Gastrocnemius medialis (tissue), 4 donors: ENCODE results near the gene SYCP2. TPM values are rescaled to one million over a fixed set of nuclear protein-coding genes. Genes with fewer than 3 reads are reported as not detected.
"Not testable (repeated sequence)": the region's sequence is repeated elsewhere in the genome, so short reads cannot be mapped to it uniquely, and the experiment has no call there.

Experiments
- ATAC-seq, 2 donors: fragments of 150-250 bp; one replicate each; pipeline ENCODE4 v1.9.1; 2016
- DNase-seq, 2 donors: peaks; one replicate each; pipeline ENCODE4 v3.0.0-alpha.2; 2019
- H3K27ac ChIP-seq, 4 donors: fragments of 200-600 bp; sonication (generic); 1 replicate in 1 of 4; 2 replicates in 3 of 4; pipeline ENCODE4 v1.5.1; 2016 to 2018; ENCODE audit warnings: mild to moderate bottlenecking in 2 of 4, moderate library complexity in 1 of 4
- H3K27me3 ChIP-seq, 3 donors: fragments of 200-600 bp; sonication (generic) in 2 of 3; 1 replicate in 1 of 3; 2 replicates in 2 of 3; pipeline versions ENCODE4 v1.5.1 to v1.6.0; 2016 to 2019; ENCODE audit warnings: mild to moderate bottlenecking in 1 of 3, moderate library complexity in 1 of 3
- H3K36me3 ChIP-seq, 2 donors: fragments of 200-600 bp; sonication (generic) in 1 of 2; one replicate each; pipeline ENCODE4 v1.5.1; 2017 to 2018
- H3K4me1 ChIP-seq, 2 donors: fragments of 200-600 bp; sonication (generic) in 1 of 2; one replicate each; pipeline ENCODE4 v1.5.1; 2016 to 2017; ENCODE audit warnings: mild to moderate bottlenecking in 2 of 2
- H3K4me3 ChIP-seq, 4 donors: fragments of 200-600 bp; sonication (generic) in 3 of 4; 1 replicate in 1 of 4; 2 replicates in 3 of 4; pipeline ENCODE4 v1.5.1; 2016 to 2019; ENCODE audit warnings: mild to moderate bottlenecking in 2 of 4
- H3K9me3 ChIP-seq, 3 donors: fragments of 200-600 bp; sonication (generic) in 2 of 3; 1 replicate in 1 of 3; 2 replicates in 2 of 3; pipeline ENCODE4 v1.5.1; 2016 to 2019
- CTCF ChIP-seq, 5 experiments: fragments of 450-650 bp in 3 of 5; fragments of 200-600 bp in 2 of 5; sonication (generic) in 2 of 5; IDR thresholded peaks in 4 of 5; conservative IDR thresholded peaks in 1 of 5; 1 replicate in 4 of 5; 2 replicates in 1 of 5; pipeline ENCODE4 v1.5.1; 2016 to 2019; ENCODE audit warnings: antibody characterized with exemption in 5 of 5, mild to moderate bottlenecking in 3 of 5, moderate library complexity in 3 of 5
- POLR2A ChIP-seq, 2 donors: fragments of 450-650 bp; IDR thresholded peaks; one replicate each; pipeline ENCODE4 v1.6.1; 2017; ENCODE audit warnings: antibody characterized with exemption in 2 of 2, mild to moderate bottlenecking in 2 of 2, moderate library complexity in 2 of 2
- in situ Hi-C, 4 donors: fragments of 200-750 bp; cut with MboI; loops; one replicate each; pipeline versions ENCODE4 v1.15.0 to v1.8.0; 2017; ENCODE audit warnings: low sequenced_read_pairs in 4 of 4
- intact Hi-C: fragments of 100-400 bp; cut with DNase I; formaldehyde crosslinking; loops from one replicate; pipeline ENCODE4 v1.15.1; 2023; ENCODE audit warnings: low total_unique reads
- total RNA-seq, 4 donors: library from RNA; depleted of rRNA; stranded (reverse); fragments of >200 nt; gene quantifications; one replicate each; pipeline versions ENCODE4 v1.1.0 to v1.2.3, GENCODE V29; 2016

SYCP2 gene
- total RNA-seq, 4 donors from 2014 or later: 0.10 to 0.78 (median 0.39) TPM

GRCh38 chr20:59891581-59891980, 41.9 kb downstream of the SYCP2 start:
- no peak for ATAC-seq
- in situ Hi-C loops: no loop called here
- Histone ChIP-seq H3K4me1 (no peaks in the 10 kb centered on the region), H3K4me3 (no peak overlapping the region), H3K27ac (no peak overlapping the region), H3K27me3 (no peaks in the 10 kb centered on the region), H3K9me3 (no peaks in the 10 kb centered on the region), H3K36me3 (no peaks in the 10 kb centered on the region)
- intact Hi-C loops: no loop called here
- no peak for DNase-seq
- TF ChIP-seq POLR2A (IDR thresholded peaks at IDR 0.05): no peak
- no peak for TF ChIP-seq CTCF (IDR thresholded peaks at IDR 0.05 in 4 of 5, conservative IDR thresholded peaks at IDR 0.05 in 1 of 5)

- ATAC-seq, DNase-seq, intact Hi-C loops: not testable (repeated sequence)
These were observed 43.4 kb downstream of the SYCP2 start for GRCh38 chr20:59890035-59890434.

DNA sequence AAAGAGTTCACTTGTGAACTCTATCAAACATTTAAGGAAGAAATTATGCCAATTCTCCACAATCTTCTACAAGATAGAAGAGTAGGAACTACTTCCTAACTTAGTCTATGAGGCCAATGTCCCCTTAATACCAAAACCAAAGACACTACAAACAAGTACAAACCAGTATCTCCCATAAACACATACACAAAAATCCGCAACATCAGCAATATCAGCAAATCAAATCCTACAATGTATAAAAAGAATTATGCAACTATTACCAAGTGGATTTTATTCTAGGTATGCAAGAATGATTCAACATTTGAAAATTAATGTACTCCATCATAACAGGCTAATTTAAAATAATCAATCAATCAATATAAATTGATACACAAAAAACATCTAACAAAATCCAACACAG, 45.4 kb downstream of the SYCP2 start:
- H3K4me1 ChIP-seq: no peaks in the 10 kb centered on the region
- intact Hi-C loops (no loop called here), in situ Hi-C loops (no loop called here)
- DNase-seq: no peak
- no peaks in the 10 kb centered on the region for H3K36me3 ChIP-seq
- no peaks in the 10 kb centered on the region for H3K9me3 ChIP-seq
- no peaks in the 10 kb centered on the region for H3K27me3 ChIP-seq
- no peak overlapping the region for H3K4me3 ChIP-seq
- ATAC-seq: no peak
- TF ChIP-seq POLR2A (IDR thresholded peaks at IDR 0.05): no peak
- no peak for TF ChIP-seq CTCF (IDR thresholded peaks at IDR 0.05 in 4 of 5, conservative IDR thresholded peaks at IDR 0.05 in 1 of 5)
- H3K27ac ChIP-seq: no peak overlapping the region

More at GRCh38 chr20:59890035-59890434, 43.4 kb downstream of the SYCP2 start:
- H3K4me3 ChIP-seq, H3K36me3 ChIP-seq, in situ Hi-C loops, H3K9me3 ChIP-seq, H3K27me3 ChIP-seq, H3K27ac ChIP-seq, H3K4me1 ChIP-seq: not testable (repeated sequence)

DNA sequence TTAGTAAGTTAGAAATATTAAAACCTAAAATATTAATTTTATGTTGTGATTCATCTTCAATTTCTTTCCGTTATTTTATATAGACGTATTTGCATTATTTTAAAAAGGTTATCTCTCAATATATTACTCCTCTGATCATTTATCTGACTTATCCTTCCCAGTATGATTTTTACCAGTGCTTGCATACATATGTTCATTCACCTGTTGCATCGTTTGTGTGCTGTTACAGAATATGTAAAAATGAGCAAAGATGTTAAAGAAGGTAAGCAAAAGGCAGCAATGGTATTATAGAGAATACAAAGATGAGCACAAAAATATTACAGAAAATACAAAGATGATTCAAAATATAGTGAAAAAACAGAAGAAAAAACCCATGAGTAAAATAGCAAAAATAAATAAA, 48.9 kb downstream of the SYCP2 start:
- DNase-seq (no peak), ATAC-seq (no peak)
- H3K27me3 ChIP-seq: no peaks in the 10 kb centered on the region
- H3K36me3 ChIP-seq: no peaks in the 10 kb centered on the region
- no peaks in the 10 kb centered on the region for H3K9me3 ChIP-seq
- TF ChIP-seq POLR2A (IDR thresholded peaks at IDR 0.05) (no peak), CTCF (IDR thresholded peaks at IDR 0.05 in 4 of 5, conservative IDR thresholded peaks at IDR 0.05 in 1 of 5) (no peak)
- H3K27ac ChIP-seq: no peak overlapping the region
- no peak overlapping the region for H3K4me3 ChIP-seq
- intact Hi-C loops (no loop called here), in situ Hi-C loops (no loop called here)
- no peaks in the 10 kb centered on the region for H3K4me1 ChIP-seq

DNA sequence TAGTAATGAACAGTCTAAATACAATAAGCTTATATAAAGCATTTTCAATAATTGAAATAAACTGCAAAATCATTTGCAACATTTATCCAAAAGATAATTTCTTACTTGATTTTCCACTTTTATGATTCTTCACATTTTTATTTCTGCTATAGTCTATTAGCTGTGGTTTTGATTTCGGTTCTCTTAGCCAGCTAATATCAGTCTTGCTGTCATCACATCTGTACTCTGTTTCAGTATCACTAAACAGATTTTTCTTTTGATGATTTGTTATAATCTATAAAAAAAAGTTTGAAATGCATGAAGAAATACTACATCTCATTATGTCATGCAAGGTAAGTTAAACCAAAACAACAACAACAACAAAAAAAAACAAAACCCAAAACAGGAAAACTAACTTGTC, 53.2 kb downstream of the SYCP2 start:
- ATAC-seq: no peak
- DNase-seq: no peak
- Histone ChIP-seq H3K27me3 (no peaks in the 10 kb centered on the region), H3K4me1 (peaks cover 0 to 5% of the 10 kb centered on the region in 2 donors), H3K36me3 (no peaks in the 10 kb centered on the region), H3K4me3 (no peak overlapping the region), H3K9me3 (no peaks in the 10 kb centered on the region), H3K27ac (no peak overlapping the region)
- in situ Hi-C loops (no loop called here), intact Hi-C loops (no loop called here)
- TF ChIP-seq CTCF (IDR thresholded peaks at IDR 0.05 in 4 of 5, conservative IDR thresholded peaks at IDR 0.05 in 1 of 5) (no peak), POLR2A (IDR thresholded peaks at IDR 0.05) (no peak)
